CD4-positive, CD25-positive, alpha-beta regulatory T cell (primary cell): ENCODE data around the gene GAREM2. TPM values are rescaled to one million over a fixed set of nuclear protein-coding genes. Genes with fewer than 3 reads are reported as not detected.
A peak's percentile ranks its signal among the peaks of the same experiment; 100 is the strongest.
"Not testable (repeated sequence)": the region's sequence is repeated elsewhere in the genome, so short reads cannot be mapped to it uniquely, and the experiment has no call there.

Experiments
- ATAC-seq, 2 donors: fragments of 150-1000 bp; cut with Tn5 transposase; one replicate each; pipeline ENCODE4 v1.10.0; 2021; ENCODE audit warnings: low read depth in 2 of 2, moderate number of reproducible peaks in 2 of 2, moderate library complexity in 1 of 2
- DNase-seq, 3 donors: peaks; one replicate each; pipeline versions ENCODE4 v3.0.0 to v3.0.0-alpha.2; 2012 to 2022; ENCODE audit warnings: mixed read lengths in 1 of 3
- H3K27ac ChIP-seq: one replicate; pipeline ENCODE4 v1.7.0; 2013; ENCODE audit warnings: mild to moderate bottlenecking, low read length; ENCODE audit not compliant: insufficient read depth, poor library complexity, severe bottlenecking
- H3K27me3 ChIP-seq: one replicate; pipeline ENCODE4 v1.7.0; 2013; ENCODE audit warnings: low read length; ENCODE audit not compliant: control insufficient read depth, insufficient read depth
- H3K36me3 ChIP-seq: one replicate; pipeline ENCODE4 v1.7.0; 2013; ENCODE audit warnings: mild to moderate bottlenecking, low read length, moderate library complexity; ENCODE audit not compliant: control insufficient read depth, insufficient read depth
- H3K4me1 ChIP-seq: 2 replicates; pipeline ENCODE4 v1.7.0; 2013; ENCODE audit warnings: mild to moderate bottlenecking, low read length; ENCODE audit not compliant: insufficient read depth, control insufficient read depth, poor library complexity, severe bottlenecking
- H3K4me3 ChIP-seq: one replicate; pipeline ENCODE4 v1.7.0; 2013; ENCODE audit warnings: low read depth, mild to moderate bottlenecking, low read length, moderate library complexity
- H3K9me3 ChIP-seq, 2 experiments: 1 replicate in 1 of 2; 2 replicates in 1 of 2; pipeline ENCODE4 v1.7.0; 2013; ENCODE audit warnings: low read length in 2 of 2, mild to moderate bottlenecking in 1 of 2, moderate library complexity in 1 of 2; ENCODE audit not compliant: control insufficient read depth in 2 of 2
- H3K27ac Mint-ChIP-seq, 3 donors: one replicate each; pipeline ENCODE4 v1.8.0; 2020 to 2022; ENCODE audit warnings: mild to moderate bottlenecking in 3 of 3, mixed read lengths in 3 of 3, moderate library complexity in 2 of 3
- H3K27me3 Mint-ChIP-seq: one replicate; pipeline ENCODE4 v1.8.0; 2022; ENCODE audit warnings: mild to moderate bottlenecking, mixed read lengths
- H3K36me3 Mint-ChIP-seq: one replicate; pipeline ENCODE4 v1.8.0; 2020; ENCODE audit warnings: mixed read lengths
- H3K4me1 Mint-ChIP-seq, 4 donors: one replicate each; pipeline ENCODE4 v1.8.0; 2020 to 2022; ENCODE audit warnings: mixed read lengths in 4 of 4, mild to moderate bottlenecking in 1 of 4
- H3K4me3 Mint-ChIP-seq, 4 donors: one replicate each; pipeline ENCODE4 v1.8.0; 2020 to 2022; ENCODE audit warnings: mild to moderate bottlenecking in 4 of 4, mixed read lengths in 4 of 4, moderate library complexity in 3 of 4
- H3K9me3 Mint-ChIP-seq, 7 donors: one replicate each; pipeline ENCODE4 v1.8.0; 2020 to 2022; ENCODE audit warnings: mixed read lengths in 7 of 7, mild to moderate bottlenecking in 3 of 7, moderate library complexity in 2 of 7
- polyA plus RNA-seq, 4 donors: library from polyadenylated mRNA; unstranded; fragments of 300-500 nt; fragmentation: Illumina TruSeq; gene quantifications; one replicate each; pipeline ENCODE4 v1.2.3, GENCODE V29; 2021
- total RNA-seq: library from RNA; stranded (reverse); gene quantifications from one replicate; pipeline ENCODE4 v1.2.3, GENCODE V29; 2022

GAREM2 gene
- total and polyA plus RNA-seq, 5 donors from 2014 or later, result 0.77 to 4.0 (median 1.3) TPM

- Mint-ChIP-seq H3K4me3 (no peak overlapping the region), H3K27me3 (peaks cover 21% of the 10 kb centered on the region), H3K4me1 (no peaks in the 10 kb centered on the region), H3K27ac (no peak overlapping the region), H3K36me3 (peaks cover 3% of the 10 kb centered on the region), H3K9me3 (no peaks in the 10 kb centered on the region)
- Histone ChIP-seq H3K27ac (no peak overlapping the region), H3K4me1 (no peaks in the 10 kb centered on the region), H3K9me3 (no peaks in the 10 kb centered on the region), H3K4me3 (no peak overlapping the region), H3K27me3 (no peaks in the 10 kb centered on the region), H3K36me3 (no peaks in the 10 kb centered on the region)
- ATAC-seq, result no peak
- DNase-seq, result no peak
These were observed 9.9 kb upstream of the GAREM2 start for GRCh38 chr2:26162963-26163362.

- Mint-ChIP-seq H3K4me1 (no peaks in the 10 kb centered on the region), H3K27ac (no peak overlapping the region), H3K27me3 (peaks cover 27% of the 10 kb centered on the region), H3K36me3 (peaks cover 3% of the 10 kb centered on the region), H3K9me3 (no peaks in the 10 kb centered on the region), H3K4me3 (no peak overlapping the region)
- no peaks in the 10 kb centered on the region for H3K4me1 ChIP-seq
- no peak overlapping the region for H3K27ac ChIP-seq
- H3K4me3 ChIP-seq, result no peak overlapping the region
- no peaks in the 10 kb centered on the region for H3K27me3 ChIP-seq
- H3K36me3 ChIP-seq, result no peaks in the 10 kb centered on the region
- ATAC-seq (no peak), DNase-seq (no peak)
- no peaks in the 10 kb centered on the region for H3K9me3 ChIP-seq
These were observed 8.7 kb upstream of the GAREM2 start for GRCh38 chr2:26164231-26164630.

- Mint-ChIP-seq H3K36me3 (peaks cover 3% of the 10 kb centered on the region), H3K4me3 (no peak overlapping the region), H3K27ac (no peak overlapping the region), H3K9me3 (no peaks in the 10 kb centered on the region), H3K4me1 (no peaks in the 10 kb centered on the region), H3K27me3 (peaks cover 31% of the 10 kb centered on the region)
- no peaks in the 10 kb centered on the region for H3K4me1 ChIP-seq
- no peaks in the 10 kb centered on the region for H3K36me3 ChIP-seq
- no peak overlapping the region for H3K27ac ChIP-seq
- DNase-seq, result no peak
- ATAC-seq, result no peak
- no peak overlapping the region for H3K4me3 ChIP-seq
- H3K27me3 ChIP-seq, result no peaks in the 10 kb centered on the region
- H3K9me3 ChIP-seq, result no peaks in the 10 kb centered on the region
These were observed 8.2 kb upstream of the GAREM2 start for GRCh38 chr2:26164641-26165211.

GRCh38 chr2:26165403-26165802 lies 7.5 kb upstream of the GAREM2 start:
- Histone ChIP-seq H3K9me3 (no peaks in the 10 kb centered on the region), H3K4me3 (no peak overlapping the region), H3K27ac (no peak overlapping the region), H3K36me3 (no peaks in the 10 kb centered on the region), H3K27me3 (peaks cover 2% of the 10 kb centered on the region), H3K4me1 (no peaks in the 10 kb centered on the region)
- Mint-ChIP-seq H3K4me3 (no peak overlapping the region), H3K9me3 (no peaks in the 10 kb centered on the region), H3K27me3 (peaks cover 35% of the 10 kb centered on the region), H3K36me3 (peaks cover under 1% of the 10 kb centered on the region), H3K4me1 (no peaks in the 10 kb centered on the region), H3K27ac (no peak overlapping the region)
- ATAC-seq (no peak), DNase-seq (no peak)

GRCh38 chr2:26166541-26166940 lies 6.3 kb upstream of the GAREM2 start:
- not testable (repeated sequence) for H3K9me3 Mint-ChIP-seq, H3K36me3 ChIP-seq, H3K4me1 ChIP-seq, H3K27me3 ChIP-seq, H3K4me1 Mint-ChIP-seq, H3K36me3 Mint-ChIP-seq, H3K9me3 ChIP-seq, ATAC-seq, DNase-seq, H3K27ac ChIP-seq, H3K4me3 ChIP-seq, H3K27ac Mint-ChIP-seq
- H3K4me3 Mint-ChIP-seq, result peak overlapping the region in 1 of 4 donors; percentile 49
- peaks cover 42% of the 10 kb centered on the region for H3K27me3 Mint-ChIP-seq

- H3K36me3 Mint-ChIP-seq, result no peaks in the 10 kb centered on the region
- peaks cover 0 to 10% (median 4%) of the 10 kb centered on the region in 4 donors for H3K4me1 Mint-ChIP-seq
- Histone ChIP-seq H3K9me3 (no peaks in the 10 kb centered on the region), H3K4me1 (peaks cover 13% of the 10 kb centered on the region), H3K27ac (no peak overlapping the region), H3K4me3 (no peak overlapping the region), H3K36me3 (no peaks in the 10 kb centered on the region), H3K27me3 (peaks cover 2% of the 10 kb centered on the region)
- no peak overlapping the region for H3K27ac Mint-ChIP-seq
- peaks cover 0 to 1% (median 0%) of the 10 kb centered on the region in 7 donors for H3K9me3 Mint-ChIP-seq
- DNase-seq (no peak), ATAC-seq (no peak)
- H3K27me3 Mint-ChIP-seq, result peaks cover 48% of the 10 kb centered on the region
- H3K4me3 Mint-ChIP-seq, result peak overlapping the region in 1 of 4 donors; percentile 21
These were observed 4.1 kb upstream of the GAREM2 start for GRCh38 chr2:26168785-26169184.

GRCh38 chr2:26169226-26169625 lies 3.7 kb upstream of the GAREM2 start:
- H3K4me1 ChIP-seq, result peaks cover 17% of the 10 kb centered on the region
- no peak overlapping the region for H3K27ac ChIP-seq
- H3K4me1 Mint-ChIP-seq, result peaks cover 0 to 11% (median 4%) of the 10 kb centered on the region in 4 donors
- peaks cover 50% of the 10 kb centered on the region for H3K27me3 Mint-ChIP-seq
- DNase-seq, result no peak
- H3K9me3 ChIP-seq, result no peaks in the 10 kb centered on the region
- H3K36me3 ChIP-seq, result no peaks in the 10 kb centered on the region
- ATAC-seq, result no peak
- H3K27me3 ChIP-seq, result peaks cover 2% of the 10 kb centered on the region
- no peak overlapping the region for H3K27ac Mint-ChIP-seq
- no peak overlapping the region for H3K4me3 Mint-ChIP-seq
- no peak overlapping the region for H3K4me3 ChIP-seq
- H3K9me3 Mint-ChIP-seq, result peaks cover 0 to 1% (median 0%) of the 10 kb centered on the region in 7 donors
- no peaks in the 10 kb centered on the region for H3K36me3 Mint-ChIP-seq

- no peak overlapping the region for H3K4me3 ChIP-seq
- H3K9me3 ChIP-seq, result no peaks in the 10 kb centered on the region
- Mint-ChIP-seq H3K27me3 (peaks cover 57% of the 10 kb centered on the region), H3K9me3 (peaks cover 0 to 4% (median 0%) of the 10 kb centered on the region in 7 donors), H3K4me3 (no peak overlapping the region), H3K27ac (no peak overlapping the region), H3K36me3 (no peaks in the 10 kb centered on the region), H3K4me1 (peaks cover 0 to 15% (median 7%) of the 10 kb centered on the region in 4 donors)
- H3K27me3 ChIP-seq, result peaks cover 8% of the 10 kb centered on the region
- ATAC-seq (no peak), DNase-seq (no peak)
- peaks cover 17% of the 10 kb centered on the region for H3K4me1 ChIP-seq
- H3K27ac ChIP-seq, result no peak overlapping the region
- H3K36me3 ChIP-seq, result no peaks in the 10 kb centered on the region
These were observed 3.0 kb upstream of the GAREM2 start for GRCh38 chr2:26169681-26170414.
